BLaER1 treated with 17β-estradiol and CSF1 and Interleukin-3, amounts not matched to agents 10 nM and 100 nM (cell line): ENCODE measurements around the gene OR52B6.
A peak's percentile ranks its signal among the peaks of the same experiment; 100 is the strongest.
"Not testable (repeated sequence)": the region's sequence is repeated elsewhere in the genome, so short reads cannot be mapped to it uniquely, and the experiment has no call there.

Source experiments
- H3K27ac ChIP-seq, 11 experiments: shearing (Covaris generic); formaldehyde crosslinking; 2 replicates each; pipeline ENCODE4 v1.8.1; 2022
- H3K27me3 ChIP-seq, 11 experiments: shearing (Covaris generic); formaldehyde crosslinking; 2 replicates each; pipeline ENCODE4 v1.8.1; 2022
- H3K36me3 ChIP-seq, 11 experiments: shearing (Covaris generic); formaldehyde crosslinking; 2 replicates each; pipeline ENCODE4 v1.8.1; 2022
- H3K4me1 ChIP-seq, 10 experiments: shearing (Covaris generic); formaldehyde crosslinking; 2 replicates each; pipeline ENCODE4 v1.8.1; 2022
- H3K4me2 ChIP-seq, 11 experiments: shearing (Covaris generic); formaldehyde crosslinking; 2 replicates each; pipeline ENCODE4 v1.8.1; 2022
- H3K4me3 ChIP-seq, 10 experiments: shearing (Covaris generic); formaldehyde crosslinking; 2 replicates each; pipeline ENCODE4 v1.8.1; 2022
- H3K9ac ChIP-seq, 11 experiments: shearing (Covaris generic); formaldehyde crosslinking; 2 replicates each; pipeline ENCODE4 v1.8.1; 2022
- H3K9me3 ChIP-seq, 11 experiments: shearing (Covaris generic); formaldehyde crosslinking; replicated peaks in 1 of 11; 2 replicates each; pipeline ENCODE4 v1.8.1; 2022
- H4K20me1 ChIP-seq, 11 experiments: shearing (Covaris generic); formaldehyde crosslinking; 2 replicates each; pipeline ENCODE4 v1.8.1; 2022
- Cebpa-rat ChIP-seq, 11 experiments: shearing (Covaris generic); IDR thresholded peaks; 2 replicates each; pipeline ENCODE4 v1.8.1; 2022

The OR52B6 gene

GRCh38 chr11:5553343-5553742 is 27.3 kb upstream of the OR52B6 start:
- peaks cover 3 to 14% (median 8%) of the 10 kb centered on the region in 10 experiments; a peak in 14 of 20 replicates for H3K4me1 ChIP-seq
- no peaks in the 10 kb centered on the region for H3K9me3 ChIP-seq
- TF ChIP-seq Cebpa-rat (IDR thresholded peaks at IDR 0.05) = no peak
- no peak overlapping the region for H3K9ac ChIP-seq
- no peak overlapping the region for H3K4me3 ChIP-seq
- no peaks in the 10 kb centered on the region for H3K27me3 ChIP-seq
- no peaks in the 10 kb centered on the region for H4K20me1 ChIP-seq
- no peak overlapping the region for H3K4me2 ChIP-seq
- no peak overlapping the region for H3K27ac ChIP-seq
- H3K36me3 ChIP-seq = no peaks in the 10 kb centered on the region

- no peak for TF ChIP-seq Cebpa-rat (IDR thresholded peaks at IDR 0.05)
- Histone ChIP-seq H3K4me1 (peaks cover 3 to 14% (median 8%) of the 10 kb centered on the region in 10 experiments; a peak in 14 of 20 replicates), H3K27ac (no peak overlapping the region), H3K9me3 (no peaks in the 10 kb centered on the region), H3K9ac (no peak overlapping the region), H3K36me3 (no peaks in the 10 kb centered on the region), H3K4me2 (peak overlapping the region in 2 of 11 experiments; percentile 7 to 25; a peak in 2 of 22 replicates), H3K27me3 (no peaks in the 10 kb centered on the region), H3K4me3 (no peak overlapping the region), H4K20me1 (no peaks in the 10 kb centered on the region)
Observed at GRCh38 chr11:5556596-5557188, 24.0 kb upstream of the OR52B6 start.

DNA sequence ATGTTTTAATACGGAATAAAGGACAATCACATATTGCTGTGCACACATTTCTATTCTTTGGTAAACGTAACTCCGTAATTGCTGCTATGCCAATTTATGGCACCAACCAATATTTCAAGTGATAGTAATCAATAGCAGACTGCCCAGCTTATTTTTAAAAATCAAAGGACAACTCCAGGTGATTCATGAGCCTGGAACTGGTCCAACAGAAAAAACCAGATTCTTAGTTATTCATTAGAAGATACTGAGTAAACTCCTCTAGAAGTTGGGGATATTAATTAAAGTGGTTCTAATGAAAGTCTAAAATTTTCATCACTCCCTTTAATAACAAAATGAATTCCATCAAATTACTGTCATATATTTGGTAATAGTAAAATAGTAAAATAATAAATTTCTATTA is 22.9 kb upstream of the OR52B6 start:
- Histone ChIP-seq H4K20me1 (no peaks in the 10 kb centered on the region), H3K9me3 (no peaks in the 10 kb centered on the region), H3K9ac (no peak overlapping the region), H3K4me3 (no peak overlapping the region), H3K4me1 (peaks cover 3 to 14% (median 8%) of the 10 kb centered on the region in 10 experiments; a peak in 14 of 20 replicates), H3K27ac (no peak overlapping the region), H3K4me2 (no peak overlapping the region), H3K27me3 (no peaks in the 10 kb centered on the region), H3K36me3 (no peaks in the 10 kb centered on the region)
- no peak for TF ChIP-seq Cebpa-rat (IDR thresholded peaks at IDR 0.05)

DNA sequence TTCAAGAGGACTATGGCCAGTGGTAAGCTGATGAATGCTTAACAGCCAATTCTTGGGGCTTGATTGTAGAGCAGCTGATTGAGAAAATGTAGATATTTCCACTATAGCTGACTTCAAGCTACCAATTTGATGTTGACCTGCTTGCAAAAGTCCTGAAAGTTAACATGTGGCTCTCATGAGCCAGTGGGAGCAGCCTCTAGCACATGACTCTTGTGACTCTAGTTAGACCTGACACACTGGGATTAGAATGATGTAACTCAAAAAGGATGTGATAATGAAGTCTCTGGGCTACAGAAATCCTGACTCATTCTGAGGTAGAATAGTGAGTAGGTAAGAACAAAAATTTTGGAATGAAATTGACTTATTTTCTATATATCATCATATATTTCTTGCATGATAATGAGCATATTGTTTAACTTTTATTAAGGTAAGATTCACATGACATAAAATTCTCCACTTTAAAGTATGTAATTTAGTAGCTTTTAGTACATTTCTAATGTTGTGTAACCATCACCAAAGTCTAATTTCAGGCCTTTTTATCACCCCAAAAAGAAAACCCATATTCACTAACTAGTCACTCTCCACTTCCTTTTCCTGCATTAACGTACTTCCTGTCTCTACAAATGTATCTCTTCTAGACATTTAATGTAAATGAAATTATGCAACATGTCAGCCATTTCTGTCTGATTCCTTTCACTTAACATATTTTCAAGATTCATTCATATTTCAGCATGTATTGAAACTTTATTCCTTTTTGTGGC is 16.2 kb upstream of the OR52B6 start:
- Histone ChIP-seq H3K9me3 (peaks cover 0 to 14% (median 8%) of the 10 kb centered on the region in 11 experiments; a peak in 11 of 22 replicates), H3K27ac (no peak overlapping the region), H3K9ac (no peak overlapping the region), H4K20me1 (no peaks in the 10 kb centered on the region), H3K4me3 (no peak overlapping the region), H3K36me3 (no peaks in the 10 kb centered on the region), H3K4me1 (0 out of 20 replicates have a peak, but pooled peaks cover 0 to 6% (median 0%) of the 10 kb centered on the region in 10 experiments), H3K4me2 (peak overlapping the region in 1 of 11 experiments; percentile 16; a peak in 2 of 22 replicates), H3K27me3 (no peaks in the 10 kb centered on the region)
- TF ChIP-seq Cebpa-rat (IDR thresholded peaks at IDR 0.05) = no peak

GRCh38 chr11:5574654-5575053 is 6.0 kb upstream of the OR52B6 start:
- no peaks in the 10 kb centered on the region for H3K9me3 ChIP-seq
- no peak overlapping the region for H3K27ac ChIP-seq
- no peaks in the 10 kb centered on the region for H3K4me1 ChIP-seq
- H3K9ac ChIP-seq = no peak overlapping the region
- no peaks in the 10 kb centered on the region for H4K20me1 ChIP-seq
- H3K27me3 ChIP-seq = no peaks in the 10 kb centered on the region
- no peak overlapping the region for H3K4me3 ChIP-seq
- no peaks in the 10 kb centered on the region for H3K36me3 ChIP-seq
- TF ChIP-seq Cebpa-rat (IDR thresholded peaks at IDR 0.05) = no peak
- H3K4me2 ChIP-seq = no peak overlapping the region

- Histone ChIP-seq H4K20me1 (no peaks in the 10 kb centered on the region), H3K9ac (no peak overlapping the region), H3K4me3 (no peak overlapping the region), H3K9me3 (no peaks in the 10 kb centered on the region), H3K36me3 (no peaks in the 10 kb centered on the region), H3K27ac (no peak overlapping the region), H3K27me3 (no peaks in the 10 kb centered on the region), H3K4me2 (no peak overlapping the region), H3K4me1 (no peaks in the 10 kb centered on the region)
- TF ChIP-seq Cebpa-rat (IDR thresholded peaks at IDR 0.05) = no peak
Observed at GRCh38 chr11:5575152-5575551, 5.5 kb upstream of the OR52B6 start.

DNA sequence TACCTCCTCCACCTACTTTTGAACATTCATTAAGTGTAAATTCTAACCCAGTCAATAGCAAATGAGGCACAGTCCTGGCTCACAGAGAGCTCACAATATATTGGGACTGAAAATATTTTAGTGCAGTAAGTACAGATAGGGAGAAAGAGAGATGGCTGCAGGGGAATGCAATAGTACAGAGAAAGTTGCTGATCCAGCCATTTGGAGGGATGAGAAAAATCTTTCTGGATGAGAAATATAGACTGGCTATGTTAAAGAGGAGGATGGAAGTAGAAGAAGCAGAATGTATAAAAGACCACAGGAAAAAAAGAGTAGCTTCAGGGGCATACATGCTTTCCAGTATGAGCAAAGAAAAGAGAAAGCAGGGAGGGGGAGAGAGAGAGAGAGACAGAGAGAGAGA is 3.6 kb upstream of the OR52B6 start:
- H3K4me3 ChIP-seq = no peak overlapping the region
- no peaks in the 10 kb centered on the region for H3K9me3 ChIP-seq
- H3K36me3 ChIP-seq = no peaks in the 10 kb centered on the region
- H3K4me2 ChIP-seq = no peak overlapping the region
- no peaks in the 10 kb centered on the region for H3K4me1 ChIP-seq
- H3K27me3 ChIP-seq = no peaks in the 10 kb centered on the region
- no peak overlapping the region for H3K9ac ChIP-seq
- no peak for TF ChIP-seq Cebpa-rat (IDR thresholded peaks at IDR 0.05)
- no peaks in the 10 kb centered on the region for H4K20me1 ChIP-seq
- no peak overlapping the region for H3K27ac ChIP-seq

DNA sequence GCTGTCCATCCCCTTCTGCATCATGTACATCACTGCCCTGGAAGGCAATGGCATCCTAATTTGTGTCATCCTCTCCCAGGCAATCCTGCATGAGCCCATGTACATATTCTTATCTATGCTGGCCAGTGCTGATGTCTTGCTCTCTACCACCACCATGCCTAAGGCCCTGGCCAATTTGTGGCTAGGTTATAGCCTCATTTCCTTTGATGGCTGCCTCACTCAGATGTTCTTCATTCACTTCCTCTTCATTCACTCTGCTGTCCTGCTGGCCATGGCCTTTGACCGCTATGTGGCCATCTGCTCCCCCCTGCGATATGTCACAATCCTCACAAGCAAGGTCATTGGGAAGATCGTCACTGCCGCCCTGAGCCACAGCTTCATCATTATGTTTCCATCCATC is 337 bp downstream of the OR52B6 start:
- Histone ChIP-seq H3K4me1 (no peaks in the 10 kb centered on the region), H3K27me3 (no peaks in the 10 kb centered on the region), H3K4me2 (no peak overlapping the region), H3K4me3 (no peak overlapping the region), H3K27ac (no peak overlapping the region), H3K9me3 (no peaks in the 10 kb centered on the region), H4K20me1 (no peaks in the 10 kb centered on the region), H3K36me3 (no peaks in the 10 kb centered on the region), H3K9ac (no peak overlapping the region)
- TF ChIP-seq Cebpa-rat (IDR thresholded peaks at IDR 0.05) = no peak

DNA sequence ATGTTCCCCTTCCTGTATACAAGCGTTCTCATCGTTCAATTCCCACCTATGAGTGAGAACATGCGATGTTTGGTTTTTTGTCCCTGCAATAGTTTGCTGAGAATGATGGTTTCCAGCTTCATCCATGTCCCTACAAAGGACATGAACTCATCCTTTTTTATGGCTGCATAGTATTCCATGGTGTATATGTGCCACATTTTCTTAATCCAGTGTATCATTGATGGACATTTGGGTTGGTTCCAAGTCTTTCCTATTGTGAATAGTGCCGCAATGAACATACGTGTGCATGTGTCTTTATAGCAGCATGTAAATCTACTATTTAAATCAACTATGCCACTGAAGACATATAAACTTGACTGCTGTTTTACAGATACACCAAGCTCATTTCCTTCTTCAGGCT is 3.8 kb downstream of the OR52B6 start:
- H3K9me3 ChIP-seq, H3K4me2 ChIP-seq, H4K20me1 ChIP-seq, H3K36me3 ChIP-seq, H3K9ac ChIP-seq, H3K4me3 ChIP-seq, H3K27ac ChIP-seq, H3K4me1 ChIP-seq, H3K27me3 ChIP-seq: not testable (repeated sequence)

- not testable (repeated sequence) for H3K4me1 ChIP-seq, H3K27me3 ChIP-seq, H3K36me3 ChIP-seq, H3K27ac ChIP-seq, H3K9ac ChIP-seq, H4K20me1 ChIP-seq, H3K4me3 ChIP-seq, H3K4me2 ChIP-seq
- peaks cover 10 to 22% (median 19%) of the 10 kb centered on the region in 11 experiments; a peak in 18 of 22 replicates for H3K9me3 ChIP-seq
Observed at GRCh38 chr11:5589906-5590305, 9.2 kb downstream of the OR52B6 start.
